Measurements from ENCODE around the gene TOM1L2.

DNA sequence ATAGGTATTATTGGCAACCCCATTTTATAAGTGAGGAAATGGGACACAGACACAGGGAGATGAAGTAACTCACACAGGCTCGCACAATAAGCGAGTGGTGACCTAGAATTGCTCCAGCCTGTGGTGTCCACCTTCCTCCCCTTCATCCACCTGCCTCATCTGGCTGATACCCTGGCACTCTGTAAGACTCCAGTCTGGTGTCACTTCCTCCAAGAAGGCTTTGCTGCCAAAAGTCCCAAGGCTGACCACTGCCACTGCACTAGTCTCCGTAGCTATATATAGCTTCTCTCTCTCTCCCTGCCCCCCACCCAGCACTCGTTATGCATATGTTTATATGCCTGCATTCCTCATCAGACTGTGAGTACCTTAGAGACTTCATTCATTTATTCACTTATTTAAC lies 69.3 kb downstream of the TOM1L2 start:
- TF ChIP-seq EZH2 (IDR thresholded peaks at IDR 0.05) (no peak), CTCF (IDR thresholded peaks at IDR 0.05 in 2 of 3, conservative IDR thresholded peaks at IDR 0.05 in 1 of 3; ENCODE audit: borderline replicate concordance in 1 of 3, insufficient read depth in 1 of 3, low read depth in 2 of 3, low read length in 2 of 3) (no peak), RAD21 (IDR thresholded peaks at IDR 0.05; ENCODE audit: low read depth) (no peak), EZH2phosphoT487 (IDR thresholded peaks at IDR 0.05; ENCODE audit: borderline replicate concordance) (no peak), POLR2A (IDR thresholded peaks at IDR 0.05; ENCODE audit: borderline replicate concordance, extremely low read depth, insufficient read depth, insufficient read length) (no peak), POLR2AphosphoS5 (IDR thresholded peaks at IDR 0.05; ENCODE audit: low read depth, low read length) (no peak), YY1 (IDR thresholded peaks at IDR 0.05; ENCODE audit: extremely low read depth, insufficient replicate concordance, low read depth, low read length) (no peak)
